ENCODE data around the gene CALHM6. TPM values are rescaled to one million over a fixed set of nuclear protein-coding genes. Genes with fewer than 3 reads are reported as not detected.

Gene CALHM6
- total RNA-seq, 2 donors from 2014 or later, result 2.3 to 3.1 TPM

GRCh38 chr6:116420341-116420740 is 40.8 kb upstream of the CALHM6 start:
- Histone ChIP-seq H3K36me3 (no peaks in the 10 kb centered on the region), H3K9me3 (no peaks in the 10 kb centered on the region), H3K27ac (no peak overlapping the region), H3K4me1 (peaks cover 0 to 8% of the 10 kb centered on the region in 2 donors), H3K27me3 (no peaks in the 10 kb centered on the region), H3K4me3 (no peak overlapping the region)
- TF ChIP-seq CTCF (IDR thresholded peaks at IDR 0.05), result no peak
- DNase-seq (ENCODE audit: low spot score), result no peak

DNA sequence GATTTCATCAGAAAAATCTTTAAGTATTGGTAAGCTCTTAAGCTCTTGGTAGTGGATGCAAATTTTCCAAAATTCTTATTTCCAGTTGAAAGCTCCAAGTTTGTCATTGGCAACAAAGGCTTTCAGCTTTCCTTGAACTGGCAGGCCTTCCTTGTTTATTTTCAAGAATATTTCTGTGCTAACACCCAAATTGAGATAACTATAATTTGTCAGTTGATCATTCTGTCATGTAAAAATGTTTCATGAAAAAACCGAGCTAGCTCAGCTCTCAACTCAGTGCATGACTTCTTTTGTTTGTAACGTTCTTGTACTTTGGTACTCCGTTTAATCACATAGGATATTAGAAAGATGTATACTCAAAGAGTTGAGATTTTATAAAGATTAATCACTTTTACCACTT is 38.9 kb upstream of the CALHM6 start:
- no peaks in the 10 kb centered on the region for H3K27me3 ChIP-seq
- H3K4me3 ChIP-seq, result no peak overlapping the region
- TF ChIP-seq CTCF (IDR thresholded peaks at IDR 0.05), result no peak
- H3K27ac ChIP-seq, result peak overlapping the region in 1 of 2 donors; percentile 23
- peaks cover 6% of the 10 kb centered on the region for H3K36me3 ChIP-seq
- H3K4me1 ChIP-seq, result peaks cover 0 to 8% of the 10 kb centered on the region in 2 donors
- DNase-seq (ENCODE audit: low spot score), result no peak
- H3K9me3 ChIP-seq, result no peaks in the 10 kb centered on the region

DNA sequence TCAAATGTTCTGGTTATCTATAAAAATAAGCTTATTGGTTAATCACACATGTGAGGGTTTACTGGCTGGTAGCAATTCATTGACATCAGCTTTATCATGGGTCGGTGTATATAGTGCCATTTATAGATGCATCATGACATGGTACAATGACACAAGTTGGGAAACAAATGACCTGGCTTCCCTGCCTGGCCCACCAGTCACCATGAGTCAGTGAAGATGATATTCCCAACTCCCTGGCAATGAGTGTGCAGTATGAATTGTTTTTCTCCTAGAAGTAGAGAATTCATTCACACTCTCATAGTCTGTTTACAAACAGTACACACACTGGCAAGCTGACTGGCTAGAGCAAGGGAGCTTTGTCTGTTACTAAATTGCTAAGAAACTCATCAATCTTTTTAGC is 37.2 kb upstream of the CALHM6 start:
- peaks cover 15% of the 10 kb centered on the region for H3K36me3 ChIP-seq
- no peak overlapping the region for H3K4me3 ChIP-seq
- H3K9me3 ChIP-seq, result no peaks in the 10 kb centered on the region
- H3K4me1 ChIP-seq, result peaks cover 0 to 8% of the 10 kb centered on the region in 2 donors
- no peaks in the 10 kb centered on the region for H3K27me3 ChIP-seq
- no peak for DNase-seq (ENCODE audit: low spot score)
- no peak for TF ChIP-seq CTCF (IDR thresholded peaks at IDR 0.05)
- no peak overlapping the region for H3K27ac ChIP-seq

- no peaks in the 10 kb centered on the region for H3K9me3 ChIP-seq
- no peak for TF ChIP-seq CTCF (IDR thresholded peaks at IDR 0.05)
- no peak for DNase-seq (ENCODE audit: low spot score)
Measured at GRCh38 chr6:116426551-116426950, 34.6 kb upstream of the CALHM6 start.

GRCh38 chr6:116429111-116429510 is 32.1 kb upstream of the CALHM6 start:
- H3K27ac ChIP-seq, result no peak overlapping the region
- H3K4me1 ChIP-seq, result no peaks in the 10 kb centered on the region
- peaks cover 29% of the 10 kb centered on the region for H3K36me3 ChIP-seq
- H3K9me3 ChIP-seq, result no peaks in the 10 kb centered on the region
- TF ChIP-seq CTCF (IDR thresholded peaks at IDR 0.05), result no peak
- no peak overlapping the region for H3K4me3 ChIP-seq
- no peaks in the 10 kb centered on the region for H3K27me3 ChIP-seq
- no peak for DNase-seq (ENCODE audit: low spot score)

More at GRCh38 chr6:116426551-116426950, 34.6 kb upstream of the CALHM6 start:
- Histone ChIP-seq H3K27ac (no peak overlapping the region), H3K27me3 (no peaks in the 10 kb centered on the region), H3K4me1 (peaks cover 0 to 8% of the 10 kb centered on the region in 2 donors), H3K4me3 (no peak overlapping the region), H3K36me3 (peaks cover 20% of the 10 kb centered on the region)

DNA sequence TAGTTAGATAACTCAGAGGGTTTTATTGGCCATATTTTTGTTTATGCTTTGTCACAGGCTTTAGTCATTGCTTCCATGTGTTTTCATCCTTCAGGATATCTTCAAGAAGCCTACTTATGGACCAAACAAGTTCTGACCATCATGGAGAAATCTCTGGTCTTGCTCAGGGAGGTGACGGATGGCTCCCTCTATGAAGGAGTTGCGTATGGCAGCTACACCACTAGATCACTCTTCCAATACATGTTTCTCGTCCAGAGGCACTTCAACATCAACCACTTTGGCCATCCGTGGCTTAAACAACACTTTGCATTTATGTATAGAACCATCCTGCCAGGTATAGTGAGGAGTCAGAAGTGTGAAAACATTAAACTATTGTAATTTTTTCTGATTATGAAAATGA is 30.3 kb upstream of the CALHM6 start:
- DNase-seq (ENCODE audit: low spot score), result no peak
- Histone ChIP-seq H3K36me3 (peaks cover 29% of the 10 kb centered on the region), H3K4me3 (no peak overlapping the region), H3K27ac (no peak overlapping the region), H3K4me1 (no peaks in the 10 kb centered on the region), H3K9me3 (no peaks in the 10 kb centered on the region), H3K27me3 (no peaks in the 10 kb centered on the region)
- TF ChIP-seq CTCF (IDR thresholded peaks at IDR 0.05), result no peak

All from right atrium auricular region (tissue), 2 donors.